T-helper 1 cell treated with Interleukin-12 subunit alpha and Interleukin-12 subunit beta and Interleukin-4 antibody, amounts not matched to agents 30 μg/mL and 1 μg/mL, for 36 hours (primary cell): ENCODE results near the gene USP48.
A peak's percentile ranks its signal among the peaks of the same experiment; 100 is the strongest.

ENCODE experiments used
- H3K27ac Mint-ChIP-seq: one replicate; pipeline ENCODE4 v1.8.0; 2021; ENCODE audit warnings: mild to moderate bottlenecking, mixed read lengths
- H3K27me3 Mint-ChIP-seq: one replicate; pipeline ENCODE4 v1.8.0; 2021; ENCODE audit warnings: low read depth, mixed read lengths
- H3K36me3 Mint-ChIP-seq: one replicate; pipeline ENCODE4 v1.8.0; 2021; ENCODE audit warnings: low read depth, mixed read lengths
- H3K4me1 Mint-ChIP-seq: one replicate; pipeline ENCODE4 v1.8.0; 2021; ENCODE audit warnings: low read depth, mixed read lengths
- H3K4me3 Mint-ChIP-seq: one replicate; pipeline ENCODE4 v1.8.0; 2021; ENCODE audit warnings: mild to moderate bottlenecking, moderate library complexity, mixed read lengths
- H3K9me3 Mint-ChIP-seq: one replicate; pipeline ENCODE4 v1.8.0; 2021; ENCODE audit warnings: mixed read lengths

USP48 gene

DNA sequence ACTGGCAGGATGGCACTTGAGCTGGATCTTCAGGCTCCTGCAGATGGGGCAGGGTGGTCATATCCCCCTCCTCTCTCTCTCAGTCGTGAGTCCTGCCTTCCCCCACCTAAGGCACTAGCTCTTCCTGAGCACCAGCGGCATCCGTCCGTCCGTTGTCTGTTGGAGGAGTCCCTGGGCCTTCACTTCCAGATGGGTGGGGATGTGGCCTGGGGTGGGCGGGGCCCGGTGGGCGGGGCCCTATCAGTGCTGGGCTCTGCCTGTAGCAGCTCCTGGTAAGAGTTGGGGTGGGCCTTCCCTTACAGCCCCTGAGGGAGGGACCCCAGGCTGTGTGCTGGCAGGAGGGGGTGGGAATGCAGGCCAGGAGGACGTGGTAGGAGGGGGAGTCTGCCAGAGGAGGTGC lies 39.4 kb upstream of the USP48 start:
- Mint-ChIP-seq H3K4me3 (no peak overlapping the region), H3K9me3 (no peaks in the 10 kb centered on the region), H3K27ac (no peak overlapping the region), H3K27me3 (no peaks in the 10 kb centered on the region), H3K4me1 (peaks cover 2% of the 10 kb centered on the region), H3K36me3 (no peaks in the 10 kb centered on the region)

DNA sequence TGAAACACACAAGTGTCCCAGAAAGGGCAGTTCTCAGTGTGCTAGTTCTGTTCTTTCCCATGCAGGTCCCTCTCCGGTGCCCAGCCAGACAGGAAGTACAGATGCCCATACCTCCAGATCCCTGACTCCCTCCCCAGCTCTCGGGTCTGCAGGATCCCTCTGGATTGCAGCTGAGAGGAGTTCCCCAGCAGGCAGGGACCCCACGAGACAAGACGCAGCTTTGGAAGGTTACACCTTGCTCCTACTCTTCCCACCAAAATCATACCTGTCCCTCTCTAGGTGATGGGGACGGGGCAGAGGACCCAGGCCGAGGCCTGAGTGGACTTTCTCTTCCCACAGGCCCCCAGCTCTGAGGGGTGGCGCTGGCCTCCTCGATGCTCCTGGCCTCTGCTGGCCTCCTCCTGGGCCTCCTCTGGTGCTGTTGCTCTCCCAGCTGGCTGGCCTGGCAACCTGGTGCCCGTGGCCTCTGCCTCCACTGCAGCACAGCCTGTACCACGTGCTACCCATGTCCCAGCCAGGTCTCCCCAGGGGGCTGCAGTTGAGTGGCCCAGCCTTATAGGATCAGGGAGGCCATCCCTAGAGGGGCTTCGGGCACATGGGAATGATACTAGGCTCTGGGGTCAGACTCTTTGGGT lies 38.6 kb upstream of the USP48 start:
- Mint-ChIP-seq H3K9me3 (no peaks in the 10 kb centered on the region), H3K4me3 (no peak overlapping the region), H3K36me3 (no peaks in the 10 kb centered on the region), H3K27ac (no peak overlapping the region), H3K27me3 (no peaks in the 10 kb centered on the region), H3K4me1 (peaks cover 2% of the 10 kb centered on the region)

DNA sequence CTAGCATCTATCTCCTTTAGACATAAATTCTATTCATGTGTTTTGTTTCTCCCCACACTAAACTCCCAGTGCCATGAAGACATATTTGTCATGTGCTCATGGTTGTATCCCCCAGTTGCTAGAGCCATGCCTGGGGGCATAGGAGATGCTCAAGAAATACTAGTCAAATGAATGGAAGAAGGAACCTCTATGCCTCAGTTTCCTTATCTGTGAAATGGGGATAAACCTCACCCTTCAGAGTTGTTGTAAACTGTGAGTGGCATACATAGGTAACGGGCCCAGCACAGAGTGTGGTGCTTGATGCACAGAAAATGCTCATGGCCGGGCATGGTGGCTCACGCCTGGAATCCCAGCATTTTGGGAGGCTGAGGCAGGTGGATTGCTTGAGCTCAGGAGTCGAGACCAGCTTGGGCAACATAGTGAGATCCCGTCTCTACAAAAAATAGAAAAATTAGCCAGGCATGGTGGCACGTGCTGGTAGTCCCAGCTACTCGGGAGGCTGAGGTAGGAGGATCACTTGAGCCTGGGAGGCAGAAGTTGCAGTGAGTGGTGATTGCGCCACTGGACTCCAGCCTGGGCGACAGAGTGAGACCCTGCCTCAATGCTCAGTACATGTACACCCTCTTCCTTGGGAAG lies 37.8 kb upstream of the USP48 start:
- Mint-ChIP-seq H3K4me3 (no peak overlapping the region), H3K27me3 (no peaks in the 10 kb centered on the region), H3K36me3 (no peaks in the 10 kb centered on the region), H3K4me1 (peaks cover 2% of the 10 kb centered on the region), H3K9me3 (no peaks in the 10 kb centered on the region), H3K27ac (no peak overlapping the region)

DNA sequence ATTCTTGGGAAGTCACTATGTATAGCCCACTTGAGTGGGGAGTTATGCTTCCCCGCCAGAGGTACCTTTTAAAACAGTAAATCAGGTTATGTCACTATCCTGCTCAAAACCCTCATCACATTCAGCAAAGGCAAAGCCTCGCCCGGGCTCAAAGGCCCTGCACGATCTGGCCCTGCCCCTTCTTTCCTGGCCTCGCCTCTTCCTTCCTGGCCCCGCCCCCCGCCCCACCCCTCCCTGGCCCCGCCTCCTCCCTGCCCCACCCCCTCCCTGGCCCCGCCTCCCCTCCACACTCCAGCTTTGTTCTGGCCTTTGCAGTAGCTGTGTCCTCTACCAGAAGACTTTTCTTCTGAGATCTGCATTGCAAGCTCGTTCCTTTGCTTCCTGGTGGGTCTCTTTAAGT lies 35.7 kb upstream of the USP48 start:
- no peaks in the 10 kb centered on the region for H3K9me3 Mint-ChIP-seq
- H3K4me1 Mint-ChIP-seq = peaks cover 5% of the 10 kb centered on the region
- H3K4me3 Mint-ChIP-seq = no peak overlapping the region
- peak overlapping the region; percentile 15 for H3K27ac Mint-ChIP-seq
- peaks cover 6% of the 10 kb centered on the region for H3K27me3 Mint-ChIP-seq
- H3K36me3 Mint-ChIP-seq = no peaks in the 10 kb centered on the region

DNA sequence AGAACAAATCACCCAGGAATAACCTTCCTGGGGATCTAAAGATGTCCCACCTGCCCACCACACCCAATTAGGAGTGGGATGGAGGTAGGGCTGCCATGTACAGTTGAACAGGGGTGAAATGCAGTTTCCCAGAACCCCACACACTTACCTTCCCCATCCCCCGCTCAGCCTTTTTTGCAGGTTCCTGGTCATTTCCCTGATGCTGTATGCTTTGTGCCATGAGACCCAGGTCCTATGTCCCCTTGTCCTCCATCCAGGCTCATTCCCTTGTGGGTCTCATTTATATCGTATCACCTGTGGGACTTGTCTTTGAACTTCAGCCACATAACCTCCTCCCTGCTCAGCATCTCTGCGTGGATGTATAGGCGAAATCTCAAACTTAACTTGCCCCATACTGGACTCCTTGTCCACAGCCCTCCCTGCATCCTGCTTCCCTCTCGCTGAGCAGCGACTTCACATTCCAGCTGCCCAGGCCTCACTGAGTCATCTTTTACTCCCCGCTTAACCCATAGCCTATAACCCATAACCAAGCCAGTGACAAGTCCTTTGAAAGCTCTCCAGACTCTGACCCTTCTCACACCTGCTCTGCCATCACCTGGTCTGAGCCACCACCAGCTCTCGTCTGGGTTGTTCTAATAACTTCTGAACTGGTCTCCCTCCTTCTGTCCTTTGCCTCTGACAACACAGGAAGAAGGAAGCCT lies 33.8 kb upstream of the USP48 start:
- Mint-ChIP-seq H3K9me3 (no peaks in the 10 kb centered on the region), H3K36me3 (no peaks in the 10 kb centered on the region), H3K4me1 (peaks cover 5% of the 10 kb centered on the region), H3K27ac (no peak overlapping the region), H3K27me3 (peaks cover 14% of the 10 kb centered on the region), H3K4me3 (no peak overlapping the region)

DNA sequence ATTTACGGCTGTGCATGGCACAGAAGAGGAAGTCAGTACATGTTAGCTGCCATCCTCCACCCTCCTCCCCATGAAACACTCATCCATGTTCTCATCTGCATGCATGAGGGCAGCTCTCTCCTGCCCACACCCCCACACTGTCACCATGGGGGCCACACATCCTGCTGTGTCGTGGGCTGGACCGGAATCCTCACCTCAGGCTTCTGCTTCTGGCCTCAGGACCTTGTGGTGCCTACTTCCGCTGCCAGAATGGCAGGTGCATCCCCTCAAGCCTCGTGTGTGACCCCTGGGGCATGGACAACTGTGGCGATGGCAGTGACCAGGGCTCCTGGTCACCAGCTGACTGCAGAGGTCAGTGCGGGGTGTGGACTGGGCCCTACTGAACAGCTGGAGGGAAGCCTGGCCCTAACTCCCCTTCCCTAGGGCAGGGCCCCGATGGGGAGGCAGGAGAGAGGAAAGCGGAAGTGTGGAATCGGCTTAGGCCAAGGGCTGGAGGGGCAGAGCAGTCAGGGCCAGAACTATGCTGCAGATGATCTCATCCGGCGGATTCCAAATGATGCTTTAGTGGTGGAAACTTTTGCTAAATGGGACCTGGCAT lies 32.9 kb upstream of the USP48 start:
- H3K36me3 Mint-ChIP-seq = no peaks in the 10 kb centered on the region
- H3K27me3 Mint-ChIP-seq = peaks cover 14% of the 10 kb centered on the region
- no peaks in the 10 kb centered on the region for H3K9me3 Mint-ChIP-seq
- no peak overlapping the region for H3K4me3 Mint-ChIP-seq
- no peak overlapping the region for H3K27ac Mint-ChIP-seq
- peaks cover 5% of the 10 kb centered on the region for H3K4me1 Mint-ChIP-seq

DNA sequence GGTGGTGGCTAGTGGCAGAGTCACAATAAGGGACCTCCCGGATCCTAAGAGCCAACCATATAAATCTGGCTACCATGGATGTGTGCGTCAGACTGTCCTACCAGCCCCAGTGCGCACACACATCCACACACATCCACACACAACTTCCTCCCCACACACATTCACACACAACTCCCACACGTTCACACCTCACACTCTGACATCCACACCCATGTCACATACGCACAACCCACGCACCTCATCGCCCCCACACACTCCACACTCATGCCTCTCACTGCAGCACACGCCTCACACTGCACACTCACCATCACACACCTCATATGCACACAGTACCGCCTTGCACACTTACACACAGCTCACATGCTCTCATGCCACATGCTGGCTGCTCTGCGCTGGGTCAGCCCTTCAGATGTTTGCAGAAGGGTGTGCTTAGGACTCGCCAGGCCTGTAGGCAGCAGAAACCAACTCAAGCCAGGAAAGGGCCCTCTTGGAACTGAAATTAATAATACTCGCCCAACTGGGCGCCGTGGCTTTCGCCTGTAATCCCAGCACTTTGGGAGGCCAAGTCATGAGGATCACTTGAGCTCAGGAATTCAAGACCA lies 32.1 kb upstream of the USP48 start:
- Mint-ChIP-seq H3K4me1 (peaks cover 5% of the 10 kb centered on the region), H3K36me3 (no peaks in the 10 kb centered on the region), H3K27ac (no peak overlapping the region), H3K27me3 (peaks cover 14% of the 10 kb centered on the region), H3K4me3 (peak overlapping the region; percentile 45), H3K9me3 (no peaks in the 10 kb centered on the region)

DNA sequence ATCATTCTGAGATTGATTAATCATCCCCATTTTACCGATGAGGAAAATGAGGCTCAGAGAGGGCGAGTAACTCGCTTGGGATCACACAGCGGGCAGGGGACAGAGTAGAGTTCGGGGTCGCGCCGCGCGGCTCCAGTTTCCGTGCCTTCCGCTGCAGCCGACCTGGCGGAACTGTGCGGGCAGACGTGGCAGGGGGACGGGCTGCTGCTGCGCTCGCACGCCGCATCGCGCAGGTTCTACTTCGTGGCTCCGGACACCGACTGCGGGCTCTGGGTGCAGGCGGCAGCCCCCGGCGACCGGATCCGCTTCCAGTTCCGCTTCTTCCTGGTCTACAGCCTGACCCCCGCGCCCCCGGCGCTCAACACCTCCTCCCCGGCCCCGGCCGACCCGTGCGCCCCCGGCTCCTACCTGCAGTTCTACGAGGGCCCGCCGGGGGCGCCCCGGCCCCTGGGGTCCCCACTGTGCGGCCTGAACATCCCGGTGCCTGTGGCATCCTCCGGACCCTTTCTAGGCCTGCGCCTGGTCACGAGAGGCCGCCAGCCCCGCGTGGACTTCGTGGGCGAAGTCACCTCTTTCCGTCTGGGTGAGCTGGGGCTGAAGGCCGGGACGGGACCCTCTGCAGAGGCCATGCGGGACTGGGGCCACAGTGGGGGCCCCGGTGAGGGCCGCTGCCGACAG lies 31.4 kb upstream of the USP48 start:
- no peaks in the 10 kb centered on the region for H3K9me3 Mint-ChIP-seq
- peaks cover 14% of the 10 kb centered on the region for H3K27me3 Mint-ChIP-seq
- no peaks in the 10 kb centered on the region for H3K36me3 Mint-ChIP-seq
- no peak overlapping the region for H3K4me3 Mint-ChIP-seq
- H3K4me1 Mint-ChIP-seq = peaks cover 5% of the 10 kb centered on the region
- H3K27ac Mint-ChIP-seq = no peak overlapping the region

DNA sequence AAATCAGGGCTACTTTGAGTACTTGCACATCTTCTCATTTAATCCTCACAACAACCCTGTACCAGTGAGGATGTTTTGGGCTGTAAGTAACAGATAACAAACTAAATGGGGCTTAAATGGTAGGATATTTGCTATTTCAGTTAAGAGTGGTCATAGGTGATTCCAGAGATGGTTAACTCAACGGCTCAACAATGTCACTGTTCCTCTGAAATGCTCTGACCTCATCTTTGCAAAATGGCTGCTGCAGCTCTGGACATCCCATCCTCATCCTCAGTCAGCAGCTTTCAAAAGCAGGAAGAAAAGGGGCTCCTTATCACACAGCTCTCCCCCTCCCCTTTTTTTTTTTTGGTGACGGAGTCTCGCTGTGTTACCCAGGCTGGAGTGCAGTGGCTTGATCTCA lies 30.6 kb upstream of the USP48 start:
- Mint-ChIP-seq H3K27ac (no peak overlapping the region), H3K4me3 (no peak overlapping the region), H3K9me3 (no peaks in the 10 kb centered on the region), H3K4me1 (peaks cover 3% of the 10 kb centered on the region), H3K36me3 (no peaks in the 10 kb centered on the region), H3K27me3 (peaks cover 14% of the 10 kb centered on the region)

DNA sequence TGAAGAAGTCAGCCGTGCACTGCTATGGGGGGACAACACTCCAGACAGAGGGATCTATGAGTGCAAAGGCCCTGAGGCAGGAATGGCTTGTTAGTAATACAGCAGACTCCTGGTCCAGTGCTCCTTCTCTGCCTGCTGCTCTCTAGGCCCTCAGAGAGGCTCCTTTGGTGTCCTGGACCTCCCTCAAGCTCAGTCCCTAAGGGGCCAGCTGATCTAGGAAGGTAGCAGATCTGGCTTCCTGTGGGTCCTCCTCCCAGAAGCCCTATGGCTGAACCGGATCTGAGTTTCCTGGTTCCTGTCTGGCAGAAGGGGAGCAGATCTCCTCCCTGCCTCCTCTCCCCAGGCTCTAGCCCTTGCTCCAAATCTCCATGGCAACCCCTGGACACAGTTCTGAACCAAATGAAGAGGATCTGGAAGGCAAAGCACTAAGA lies 28.9 kb upstream of the USP48 start, which contains the start of gene LDLRAD2:
Gene LDLRAD2, plus strand, starts transcription at position 391 of the 431 bp plus-strand sequence. CDS start 187 bp downstream, outside the sequence.
- H3K27ac Mint-ChIP-seq = no peak within 1 kb of the TSS
- no peak within 1 kb of the TSS for H3K4me3 Mint-ChIP-seq
- peaks cover 14% of the 10 kb centered on the region for H3K27me3 Mint-ChIP-seq
- no peaks in the 10 kb centered on the region for H3K9me3 Mint-ChIP-seq
- H3K4me1 Mint-ChIP-seq = peaks cover 2% of the 10 kb centered on the region
- no peaks in the 10 kb centered on the region for H3K36me3 Mint-ChIP-seq

DNA sequence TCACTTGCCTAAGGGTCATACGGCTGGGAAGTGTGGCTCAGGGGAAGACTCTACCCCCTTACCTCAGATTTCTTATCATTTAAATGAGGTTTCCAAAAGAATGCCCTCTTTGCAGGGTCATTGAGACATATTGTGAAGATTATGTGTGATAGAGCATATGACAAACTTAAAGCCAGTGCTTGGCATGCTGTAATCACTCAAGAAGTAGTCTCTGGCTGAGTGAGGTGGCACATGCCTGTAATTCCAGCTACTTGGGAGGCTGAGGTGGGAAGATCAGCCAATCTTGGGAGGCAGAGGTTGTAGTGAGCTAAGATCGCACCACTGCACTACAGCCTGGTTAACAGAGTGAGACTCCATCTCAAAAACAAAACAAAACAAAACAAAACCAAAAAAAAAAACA lies 21.6 kb upstream of the USP48 start:
- Mint-ChIP-seq H3K4me1 (no peaks in the 10 kb centered on the region), H3K36me3 (no peaks in the 10 kb centered on the region), H3K4me3 (no peak overlapping the region), H3K9me3 (no peaks in the 10 kb centered on the region), H3K27me3 (no peaks in the 10 kb centered on the region), H3K27ac (no peak overlapping the region)

DNA sequence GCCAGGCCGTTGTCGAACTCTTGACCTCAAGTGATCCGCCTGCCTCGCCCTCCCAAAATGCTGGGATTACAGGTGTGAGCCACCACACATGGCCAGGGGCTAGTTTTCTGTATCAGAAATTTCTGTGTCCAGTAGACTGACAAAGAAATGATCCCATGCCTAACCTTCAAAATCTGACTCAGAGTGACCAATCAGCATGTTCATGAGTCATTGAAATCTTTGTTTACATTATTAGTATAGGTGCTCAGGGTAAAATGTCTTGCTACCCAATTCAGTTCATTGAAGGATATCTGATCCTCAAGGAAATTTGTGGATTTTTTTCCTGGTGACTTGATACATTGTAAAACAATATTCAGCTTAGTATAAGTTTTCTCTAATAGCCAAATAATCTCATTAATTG lies 18.2 kb upstream of the USP48 start:
- H3K9me3 Mint-ChIP-seq = no peaks in the 10 kb centered on the region
- H3K27me3 Mint-ChIP-seq = no peaks in the 10 kb centered on the region
- no peak overlapping the region for H3K4me3 Mint-ChIP-seq
- H3K27ac Mint-ChIP-seq = no peak overlapping the region
- no peaks in the 10 kb centered on the region for H3K4me1 Mint-ChIP-seq
- no peaks in the 10 kb centered on the region for H3K36me3 Mint-ChIP-seq

DNA sequence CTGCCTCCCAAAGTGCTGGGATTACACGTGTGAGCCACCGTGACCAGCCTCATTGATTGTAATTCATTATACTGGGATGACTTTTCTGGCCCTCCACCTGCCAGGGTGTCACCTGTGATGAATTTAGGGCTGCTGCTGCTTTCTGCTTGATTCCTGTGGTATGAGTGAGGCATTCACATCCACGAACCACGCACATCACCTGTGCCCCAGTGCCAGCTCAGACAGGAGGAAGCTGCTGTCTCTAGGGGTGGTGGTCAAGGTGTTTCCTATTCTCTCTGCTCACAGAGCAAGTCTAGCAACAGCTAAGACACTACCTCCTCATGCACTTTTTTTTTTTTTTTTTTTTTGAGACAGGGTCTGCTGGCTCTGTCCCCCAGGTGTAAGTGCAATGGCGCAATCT lies 16.8 kb upstream of the USP48 start:
- Mint-ChIP-seq H3K4me3 (no peak overlapping the region), H3K4me1 (no peaks in the 10 kb centered on the region), H3K27me3 (no peaks in the 10 kb centered on the region), H3K36me3 (peaks cover 2% of the 10 kb centered on the region), H3K9me3 (peaks cover 9% of the 10 kb centered on the region), H3K27ac (no peak overlapping the region)

DNA sequence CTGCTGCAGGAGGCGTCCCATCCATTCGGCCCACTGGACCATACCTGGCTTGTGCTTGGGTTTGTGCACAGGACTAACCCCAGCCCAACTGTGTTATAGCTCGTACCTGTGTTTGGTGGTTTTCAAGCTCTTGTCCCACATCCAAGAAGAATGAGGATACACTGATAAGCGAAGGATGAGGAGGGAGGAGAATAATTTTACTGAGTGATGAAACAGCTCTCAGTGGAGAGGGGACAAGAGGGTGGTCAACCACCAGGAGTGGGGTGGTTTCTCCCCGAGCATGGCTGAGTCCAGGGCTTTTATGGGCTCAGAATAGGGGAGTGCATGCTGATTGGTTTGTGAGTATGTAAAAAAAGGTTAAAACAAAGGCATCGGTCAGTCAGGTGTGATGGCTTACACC lies 12.1 kb upstream of the USP48 start:
- peaks cover 12% of the 10 kb centered on the region for H3K9me3 Mint-ChIP-seq
- peaks cover 2% of the 10 kb centered on the region for H3K36me3 Mint-ChIP-seq
- H3K4me1 Mint-ChIP-seq = peaks cover 2% of the 10 kb centered on the region
- H3K4me3 Mint-ChIP-seq = no peak overlapping the region
- no peaks in the 10 kb centered on the region for H3K27me3 Mint-ChIP-seq
- H3K27ac Mint-ChIP-seq = no peak overlapping the region
